ENCODE data around the gene C16orf87.

- TF ChIP-seq CTCF (optimal IDR thresholded peaks at IDR 0.05 in 1 of 3, IDR thresholded peaks at IDR 0.05 in 1 of 3, conservative IDR thresholded peaks at IDR 0.05 in 1 of 3; ENCODE audit: extremely low read depth in 1 of 3, insufficient read depth in 2 of 3, low read length in 3 of 3) (no peak), EZH2 (IDR thresholded peaks at IDR 0.05; ENCODE audit: low read length) (no peak)
Observed at GRCh38 chr16:46832757-46833459, 1.9 kb upstream of the C16orf87 start.
